Measurements from ENCODE around the gene PRDX2.
A peak's percentile ranks its signal among the peaks of the same experiment; 100 is the strongest.

The PRDX2 gene

GRCh38 chr19:12790628-12791344 lies 10.8 kb downstream of the PRDX2 start:
- Histone ChIP-seq H3K36me3 (ENCODE audit: control insufficient read depth in 2 of 2, insufficient read depth in 2 of 2, low read length in 2 of 2) (peaks cover 0 to 4% of the 10 kb centered on the region in 2 donors), H3K4me1 (ENCODE audit: control insufficient read depth, insufficient read depth, low read length) (peaks cover 46% of the 10 kb centered on the region), H3K27me3 (ENCODE audit: control insufficient read depth in 1 of 2, insufficient read depth in 2 of 2, low read length in 2 of 2) (no peaks in the 10 kb centered on the region), H3K27ac (ENCODE audit: low read length) (peak overlapping the region; percentile 100), H3K9me3 (ENCODE audit: control insufficient read depth in 2 of 2, low read length in 2 of 2) (no peaks in the 10 kb centered on the region), H3K9ac (ENCODE audit: low read length in 2 of 2) (peak overlapping the region; percentile 95 to 99), H3K4me3 (ENCODE audit: low read length in 2 of 2) (peak overlapping the region; percentile 96 to 100)

- Histone ChIP-seq H3K36me3 (ENCODE audit: control insufficient read depth in 2 of 2, insufficient read depth in 2 of 2, low read length in 2 of 2) (peaks cover 0 to 4% of the 10 kb centered on the region in 2 donors), H3K27me3 (ENCODE audit: control insufficient read depth in 1 of 2, insufficient read depth in 2 of 2, low read length in 2 of 2) (no peaks in the 10 kb centered on the region), H3K4me3 (ENCODE audit: low read length in 2 of 2) (peak overlapping the region; percentile 96 to 100), H3K4me1 (ENCODE audit: control insufficient read depth, insufficient read depth, low read length) (peaks cover 52% of the 10 kb centered on the region), H3K9ac (ENCODE audit: low read length in 2 of 2) (peak overlapping the region; percentile 95 to 99), H3K27ac (ENCODE audit: low read length) (peak overlapping the region; percentile 100), H3K9me3 (ENCODE audit: control insufficient read depth in 2 of 2, low read length in 2 of 2) (no peaks in the 10 kb centered on the region)
Measured at GRCh38 chr19:12789904-12790619, 11.5 kb downstream of the PRDX2 start.

- peaks cover 0 to 4% of the 10 kb centered on the region in 2 donors for H3K36me3 ChIP-seq (ENCODE audit: control insufficient read depth in 2 of 2, insufficient read depth in 2 of 2, low read length in 2 of 2)
- H3K27ac ChIP-seq (ENCODE audit: low read length): peak overlapping the region; percentile 100
- H3K4me3 ChIP-seq (ENCODE audit: low read length in 2 of 2): peak overlapping the region; percentile 62 to 100
- peaks cover 54% of the 10 kb centered on the region for H3K4me1 ChIP-seq (ENCODE audit: control insufficient read depth, insufficient read depth, low read length)
- H3K27me3 ChIP-seq (ENCODE audit: control insufficient read depth in 1 of 2, insufficient read depth in 2 of 2, low read length in 2 of 2): no peaks in the 10 kb centered on the region
- no peaks in the 10 kb centered on the region for H3K9me3 ChIP-seq (ENCODE audit: control insufficient read depth in 2 of 2, low read length in 2 of 2)
- H3K9ac ChIP-seq (ENCODE audit: low read length in 2 of 2): peak overlapping the region; percentile 81 to 87
Measured at GRCh38 chr19:12789098-12789903, 12.3 kb downstream of the PRDX2 start.

- Histone ChIP-seq H3K4me3 (ENCODE audit: low read length in 2 of 2) (peak overlapping the region; percentile 62 to 100), H3K36me3 (ENCODE audit: control insufficient read depth in 2 of 2, insufficient read depth in 2 of 2, low read length in 2 of 2) (peaks cover 0 to 4% of the 10 kb centered on the region in 2 donors), H3K9ac (ENCODE audit: low read length in 2 of 2) (peak overlapping the region; percentile 81 to 87), H3K27me3 (ENCODE audit: control insufficient read depth in 1 of 2, insufficient read depth in 2 of 2, low read length in 2 of 2) (no peaks in the 10 kb centered on the region), H3K27ac (ENCODE audit: low read length) (peak overlapping the region; percentile 100), H3K4me1 (ENCODE audit: control insufficient read depth, insufficient read depth, low read length) (peaks cover 53% of the 10 kb centered on the region), H3K9me3 (ENCODE audit: control insufficient read depth in 2 of 2, low read length in 2 of 2) (no peaks in the 10 kb centered on the region)
Measured at GRCh38 chr19:12788682-12789097, 12.9 kb downstream of the PRDX2 start.

- H3K4me3 ChIP-seq (ENCODE audit: low read length in 2 of 2): peak overlapping the region; percentile 62 to 100
- H3K9ac ChIP-seq (ENCODE audit: low read length in 2 of 2): peak overlapping the region; percentile 81 to 87
- H3K9me3 ChIP-seq (ENCODE audit: control insufficient read depth in 2 of 2, low read length in 2 of 2): no peaks in the 10 kb centered on the region
- H3K27ac ChIP-seq (ENCODE audit: low read length): peak overlapping the region; percentile 100
- H3K36me3 ChIP-seq (ENCODE audit: control insufficient read depth in 2 of 2, insufficient read depth in 2 of 2, low read length in 2 of 2): peaks cover 0 to 4% of the 10 kb centered on the region in 2 donors
- peaks cover 56% of the 10 kb centered on the region for H3K4me1 ChIP-seq (ENCODE audit: control insufficient read depth, insufficient read depth, low read length)
- no peaks in the 10 kb centered on the region for H3K27me3 ChIP-seq (ENCODE audit: control insufficient read depth in 1 of 2, insufficient read depth in 2 of 2, low read length in 2 of 2)
Measured at GRCh38 chr19:12788042-12788681, 13.4 kb downstream of the PRDX2 start.

- peak overlapping the region; percentile 100 for H3K27ac ChIP-seq (ENCODE audit: low read length)
Measured at GRCh38 chr19:12787458-12787857, 14.1 kb downstream of the PRDX2 start.

GRCh38 chr19:12786952-12787351 lies 14.6 kb downstream of the PRDX2 start:
- H3K36me3 ChIP-seq (ENCODE audit: control insufficient read depth in 2 of 2, insufficient read depth in 2 of 2, low read length in 2 of 2): no peaks in the 10 kb centered on the region
- no peak overlapping the region for H3K9ac ChIP-seq (ENCODE audit: low read length in 2 of 2)
- H3K27ac ChIP-seq (ENCODE audit: low read length): peak overlapping the region; percentile 100
- no peak overlapping the region for H3K4me3 ChIP-seq (ENCODE audit: low read length in 2 of 2)
- H3K4me1 ChIP-seq (ENCODE audit: control insufficient read depth, insufficient read depth, low read length): peaks cover 64% of the 10 kb centered on the region
- H3K27me3 ChIP-seq (ENCODE audit: control insufficient read depth in 1 of 2, insufficient read depth in 2 of 2, low read length in 2 of 2): no peaks in the 10 kb centered on the region
- H3K9me3 ChIP-seq (ENCODE audit: control insufficient read depth in 2 of 2, low read length in 2 of 2): no peaks in the 10 kb centered on the region

More at GRCh38 chr19:12787458-12787857, 14.1 kb downstream of the PRDX2 start:
- peaks cover 0 to 2% of the 10 kb centered on the region in 2 donors for H3K36me3 ChIP-seq (ENCODE audit: control insufficient read depth in 2 of 2, insufficient read depth in 2 of 2, low read length in 2 of 2)
- no peaks in the 10 kb centered on the region for H3K27me3 ChIP-seq (ENCODE audit: control insufficient read depth in 1 of 2, insufficient read depth in 2 of 2, low read length in 2 of 2)
- H3K4me3 ChIP-seq (ENCODE audit: low read length in 2 of 2): no peak overlapping the region
- H3K4me1 ChIP-seq (ENCODE audit: control insufficient read depth, insufficient read depth, low read length): peaks cover 62% of the 10 kb centered on the region
- no peak overlapping the region for H3K9ac ChIP-seq (ENCODE audit: low read length in 2 of 2)
- no peaks in the 10 kb centered on the region for H3K9me3 ChIP-seq (ENCODE audit: control insufficient read depth in 2 of 2, low read length in 2 of 2)

- H3K4me1 ChIP-seq (ENCODE audit: control insufficient read depth, insufficient read depth, low read length): peaks cover 69% of the 10 kb centered on the region
- H3K27me3 ChIP-seq (ENCODE audit: control insufficient read depth in 1 of 2, insufficient read depth in 2 of 2, low read length in 2 of 2): no peaks in the 10 kb centered on the region
- H3K27ac ChIP-seq (ENCODE audit: low read length): peak overlapping the region; percentile 100
- H3K9me3 ChIP-seq (ENCODE audit: control insufficient read depth in 2 of 2, low read length in 2 of 2): no peaks in the 10 kb centered on the region
- no peak overlapping the region for H3K4me3 ChIP-seq (ENCODE audit: low read length in 2 of 2)
- H3K36me3 ChIP-seq (ENCODE audit: control insufficient read depth in 2 of 2, insufficient read depth in 2 of 2, low read length in 2 of 2): no peaks in the 10 kb centered on the region
- H3K9ac ChIP-seq (ENCODE audit: low read length in 2 of 2): no peak overlapping the region
Measured at GRCh38 chr19:12786141-12786870, 15.3 kb downstream of the PRDX2 start.

- Histone ChIP-seq H3K27ac (ENCODE audit: low read length) (peak overlapping the region; percentile 100), H3K4me1 (ENCODE audit: control insufficient read depth, insufficient read depth, low read length) (peaks cover 63% of the 10 kb centered on the region), H3K27me3 (ENCODE audit: control insufficient read depth in 1 of 2, insufficient read depth in 2 of 2, low read length in 2 of 2) (no peaks in the 10 kb centered on the region), H3K9ac (ENCODE audit: low read length in 2 of 2) (no peak overlapping the region), H3K4me3 (ENCODE audit: low read length in 2 of 2) (peak overlapping the region in 1 of 2 donors; percentile 15), H3K9me3 (ENCODE audit: control insufficient read depth in 2 of 2, low read length in 2 of 2) (no peaks in the 10 kb centered on the region), H3K36me3 (ENCODE audit: control insufficient read depth in 2 of 2, insufficient read depth in 2 of 2, low read length in 2 of 2) (no peaks in the 10 kb centered on the region)
Measured at GRCh38 chr19:12785431-12786031, 16.1 kb downstream of the PRDX2 start.

All from stomach smooth muscle (tissue), 2 donors.